ENCODE measurements around the gene ABCB11. TPM values are rescaled to one million over a fixed set of nuclear protein-coding genes. Genes with fewer than 3 reads are reported as not detected.

ABCB11 gene
- total and polyA plus RNA-seq, 11 donors = 0.05 to 0.10 (median 0.09) TPM; not detected in 6

GRCh38 chr2:168944065-168944464 is 87.1 kb downstream of the ABCB11 start:
- Histone ChIP-seq H3K4me3 (no peak overlapping the region), H3K27me3 (no peaks in the 10 kb centered on the region), H3K36me3 (no peaks in the 10 kb centered on the region), H3K4me1 (no peaks in the 10 kb centered on the region), H3K27ac (no peak overlapping the region), H3K9me3 (no peaks in the 10 kb centered on the region)
- TF ChIP-seq CTCF (IDR thresholded peaks at IDR 0.05) = no peak
- TF ChIP-seq POLR2A (IDR thresholded peaks at IDR 0.05) = no peak
- ATAC-seq (no peak), DNase-seq (no peak)
- WGBS, 4 donors = 73 to 81% (median 77%) methylated on average over 3 of the region's 3 CpGs
- intact Hi-C loops (cut with DNase I) = no loop called here

DNA sequence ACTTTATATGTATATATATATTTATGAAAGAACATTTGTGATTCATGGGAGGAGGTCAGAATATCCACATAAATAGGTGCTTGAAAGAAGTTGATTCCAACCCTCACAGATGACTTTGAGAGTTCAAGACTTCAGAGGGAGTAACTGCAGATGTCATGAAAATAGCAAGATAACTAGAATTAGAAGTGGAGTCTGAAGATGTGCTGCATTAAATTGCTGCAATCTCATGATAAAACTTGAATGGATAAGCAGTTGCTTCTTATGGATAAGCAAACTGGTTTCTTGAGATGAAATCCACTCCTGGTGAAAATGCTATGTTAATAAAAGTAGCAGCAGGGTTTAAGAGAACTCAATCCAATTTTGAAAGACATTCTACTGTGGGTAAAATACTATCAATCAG is 89.8 kb downstream of the ABCB11 start:
- TF ChIP-seq CTCF (IDR thresholded peaks at IDR 0.05) (no peak), POLR2A (IDR thresholded peaks at IDR 0.05) (no peak)
- no peaks in the 10 kb centered on the region for H3K36me3 ChIP-seq
- DNase-seq = no peak
- intact Hi-C loops (cut with DNase I) = no loop called here
- H3K4me3 ChIP-seq = no peak overlapping the region
- no peak for ATAC-seq
- no peak overlapping the region for H3K27ac ChIP-seq
- no peaks in the 10 kb centered on the region for H3K9me3 ChIP-seq
- H3K4me1 ChIP-seq = no peaks in the 10 kb centered on the region
- no peaks in the 10 kb centered on the region for H3K27me3 ChIP-seq

DNA sequence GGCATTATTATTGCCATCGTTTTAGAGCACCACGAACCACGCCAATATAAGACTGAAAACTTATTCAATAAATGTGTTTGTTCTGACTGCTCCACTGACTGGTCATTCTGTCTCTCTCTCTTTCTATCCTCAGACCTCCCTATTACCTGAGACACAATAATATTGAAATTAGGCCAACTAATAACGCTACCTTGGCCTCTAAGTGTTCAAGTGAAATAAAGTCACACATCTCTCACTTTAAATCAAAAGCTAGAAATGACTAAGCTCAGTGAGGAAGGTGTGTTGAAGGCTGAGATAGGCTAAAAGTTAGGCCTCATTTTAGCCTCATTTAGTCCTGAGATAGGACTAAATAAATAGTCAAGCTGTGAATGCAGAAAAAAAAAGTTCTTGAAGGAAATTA is 91.2 kb downstream of the ABCB11 start:
- ATAC-seq = no peak

GRCh38 chr2:168939061-168939460 is 92.1 kb downstream of the ABCB11 start:
- H3K9me3 ChIP-seq = no peaks in the 10 kb centered on the region
- H3K27ac ChIP-seq = no peak overlapping the region
- intact Hi-C loops (cut with DNase I) = no loop called here
- no peaks in the 10 kb centered on the region for H3K27me3 ChIP-seq
- TF ChIP-seq POLR2A (IDR thresholded peaks at IDR 0.05) = no peak
- no peak for TF ChIP-seq CTCF (IDR thresholded peaks at IDR 0.05)
- no peak overlapping the region for H3K4me3 ChIP-seq
- no peak for ATAC-seq
- H3K4me1 ChIP-seq = no peaks in the 10 kb centered on the region
- WGBS, 4 donors = 91 to 95% (median 92%) methylated on average over 1 of the region's 1 CpG
- DNase-seq = no peak
- H3K36me3 ChIP-seq = no peaks in the 10 kb centered on the region

More for the DNA sequence above, 91.2 kb downstream of the ABCB11 start:
- TF ChIP-seq POLR2A (IDR thresholded peaks at IDR 0.05) (no peak), CTCF (IDR thresholded peaks at IDR 0.05) (no peak)
- H3K4me3 ChIP-seq = no peak overlapping the region
- no peaks in the 10 kb centered on the region for H3K27me3 ChIP-seq
- no peaks in the 10 kb centered on the region for H3K4me1 ChIP-seq
- no peak for DNase-seq
- H3K9me3 ChIP-seq = no peaks in the 10 kb centered on the region
- intact Hi-C loops (cut with DNase I) = no loop called here
- H3K36me3 ChIP-seq = no peaks in the 10 kb centered on the region
- 90 to 95% (median 93%) methylated on average over 4 of the region's 4 CpGs for WGBS, 4 donors
- no peak overlapping the region for H3K27ac ChIP-seq
